Activated T-cell treated with anti-CD3 and anti-CD28 coated beads, Interleukin-2, amount 50 U/mL, for 24 hours (primary cell): ENCODE data around the gene SH3RF3.

Experiments used
- DNase-seq: peaks from one replicate; pipeline ENCODE4 v3.0.0-alpha.2; 2020
- H3K27ac Mint-ChIP-seq: 2 replicates; pipeline ENCODE4 v1.8.0; 2020; ENCODE audit warnings: mild to moderate bottlenecking, mixed read lengths
- H3K27me3 Mint-ChIP-seq: 2 replicates; pipeline ENCODE4 v1.8.0; 2020; ENCODE audit warnings: mixed read lengths
- H3K36me3 Mint-ChIP-seq: 2 replicates; pipeline ENCODE4 v1.8.0; 2020; ENCODE audit warnings: low read depth, mixed read lengths
- H3K4me1 Mint-ChIP-seq: 2 replicates; pipeline ENCODE4 v1.8.0; 2020; ENCODE audit warnings: low read depth, mixed read lengths
- H3K4me3 Mint-ChIP-seq: 2 replicates; pipeline ENCODE4 v1.8.0; 2020; ENCODE audit warnings: mild to moderate bottlenecking, moderate library complexity, mixed read lengths
- H3K9me3 Mint-ChIP-seq: 2 replicates; pipeline ENCODE4 v1.8.0; 2020; ENCODE audit warnings: mixed read lengths

SH3RF3 gene

GRCh38 chr2:109297566-109298490, 168.8 kb downstream of the SH3RF3 start:
- H3K4me3 Mint-ChIP-seq: no peak overlapping the region
- peaks cover 2% of the 10 kb centered on the region for H3K9me3 Mint-ChIP-seq
- peaks cover 1% of the 10 kb centered on the region for H3K4me1 Mint-ChIP-seq
- H3K27ac Mint-ChIP-seq: no peak overlapping the region
- no peaks in the 10 kb centered on the region for H3K27me3 Mint-ChIP-seq
- H3K36me3 Mint-ChIP-seq: no peaks in the 10 kb centered on the region
- DNase-seq: no peak

- H3K27me3 Mint-ChIP-seq: no peaks in the 10 kb centered on the region
- no peak for DNase-seq
- peaks cover 1% of the 10 kb centered on the region for H3K4me1 Mint-ChIP-seq
- no peak overlapping the region for H3K4me3 Mint-ChIP-seq
- no peaks in the 10 kb centered on the region for H3K36me3 Mint-ChIP-seq
- no peak overlapping the region for H3K27ac Mint-ChIP-seq
- peaks cover 2% of the 10 kb centered on the region for H3K9me3 Mint-ChIP-seq
These were observed 169.8 kb downstream of the SH3RF3 start for GRCh38 chr2:109298851-109299250.

- no peak overlapping the region for H3K27ac Mint-ChIP-seq
- peaks cover 1% of the 10 kb centered on the region for H3K4me1 Mint-ChIP-seq
- no peak overlapping the region for H3K4me3 Mint-ChIP-seq
These were observed 170.5 kb downstream of the SH3RF3 start for GRCh38 chr2:109299536-109299935.

GRCh38 chr2:109300582-109300981, 171.6 kb downstream of the SH3RF3 start:
- Mint-ChIP-seq H3K27me3 (no peaks in the 10 kb centered on the region), H3K9me3 (no peaks in the 10 kb centered on the region), H3K36me3 (no peaks in the 10 kb centered on the region), H3K27ac (no peak overlapping the region), H3K4me1 (peaks cover 1% of the 10 kb centered on the region), H3K4me3 (no peak overlapping the region)
- no peak for DNase-seq

More at GRCh38 chr2:109299536-109299935, 170.5 kb downstream of the SH3RF3 start:
- no peaks in the 10 kb centered on the region for H3K36me3 Mint-ChIP-seq
- no peak for DNase-seq
- peaks cover 1% of the 10 kb centered on the region for H3K9me3 Mint-ChIP-seq
- H3K27me3 Mint-ChIP-seq: no peaks in the 10 kb centered on the region

- H3K4me3 Mint-ChIP-seq: no peak overlapping the region
- H3K36me3 Mint-ChIP-seq: no peaks in the 10 kb centered on the region
- no peaks in the 10 kb centered on the region for H3K9me3 Mint-ChIP-seq
These were observed 172.7 kb downstream of the SH3RF3 start for GRCh38 chr2:109301746-109302145.

GRCh38 chr2:109302319-109302718, 173.3 kb downstream of the SH3RF3 start:
- H3K27me3 Mint-ChIP-seq: no peaks in the 10 kb centered on the region
- no peak overlapping the region for H3K27ac Mint-ChIP-seq
- peaks cover 1% of the 10 kb centered on the region for H3K4me1 Mint-ChIP-seq
- no peaks in the 10 kb centered on the region for H3K9me3 Mint-ChIP-seq
- no peaks in the 10 kb centered on the region for H3K36me3 Mint-ChIP-seq
- DNase-seq: no peak
- no peak overlapping the region for H3K4me3 Mint-ChIP-seq

More at GRCh38 chr2:109301746-109302145, 172.7 kb downstream of the SH3RF3 start:
- Mint-ChIP-seq H3K27me3 (no peaks in the 10 kb centered on the region), H3K27ac (no peak overlapping the region), H3K4me1 (peaks cover 1% of the 10 kb centered on the region)
- no peak for DNase-seq

GRCh38 chr2:109304242-109304641, 175.2 kb downstream of the SH3RF3 start:
- H3K4me1 Mint-ChIP-seq: peaks cover 1% of the 10 kb centered on the region
- no peak overlapping the region for H3K27ac Mint-ChIP-seq
- no peaks in the 10 kb centered on the region for H3K36me3 Mint-ChIP-seq
- H3K4me3 Mint-ChIP-seq: no peak overlapping the region
- no peaks in the 10 kb centered on the region for H3K9me3 Mint-ChIP-seq
- no peak for DNase-seq
- H3K27me3 Mint-ChIP-seq: no peaks in the 10 kb centered on the region

- no peak for DNase-seq
- Mint-ChIP-seq H3K27me3 (no peaks in the 10 kb centered on the region), H3K36me3 (no peaks in the 10 kb centered on the region), H3K4me3 (no peak overlapping the region), H3K4me1 (peaks cover under 1% of the 10 kb centered on the region), H3K9me3 (no peaks in the 10 kb centered on the region), H3K27ac (no peak overlapping the region)
These were observed 175.9 kb downstream of the SH3RF3 start for GRCh38 chr2:109304731-109305470.

- no peak for DNase-seq
- Mint-ChIP-seq H3K4me1 (no peaks in the 10 kb centered on the region), H3K27ac (no peak overlapping the region)
These were observed 176.6 kb downstream of the SH3RF3 start for GRCh38 chr2:109305490-109306167.

GRCh38 chr2:109306190-109306589, 177.2 kb downstream of the SH3RF3 start:
- DNase-seq: no peak
- Mint-ChIP-seq H3K27ac (no peak overlapping the region), H3K36me3 (no peaks in the 10 kb centered on the region), H3K4me3 (no peak overlapping the region), H3K27me3 (no peaks in the 10 kb centered on the region), H3K4me1 (no peaks in the 10 kb centered on the region), H3K9me3 (no peaks in the 10 kb centered on the region)

More at GRCh38 chr2:109305490-109306167, 176.6 kb downstream of the SH3RF3 start:
- Mint-ChIP-seq H3K27me3 (no peaks in the 10 kb centered on the region), H3K9me3 (no peaks in the 10 kb centered on the region), H3K4me3 (no peak overlapping the region), H3K36me3 (no peaks in the 10 kb centered on the region)

- Mint-ChIP-seq H3K9me3 (no peaks in the 10 kb centered on the region), H3K36me3 (no peaks in the 10 kb centered on the region), H3K27me3 (no peaks in the 10 kb centered on the region), H3K4me3 (no peak overlapping the region), H3K27ac (no peak overlapping the region), H3K4me1 (peaks cover 11% of the 10 kb centered on the region)
- DNase-seq: no peak
These were observed 182.8 kb downstream of the SH3RF3 start for GRCh38 chr2:109311771-109312170.

- no peaks in the 10 kb centered on the region for H3K36me3 Mint-ChIP-seq
- H3K27ac Mint-ChIP-seq: no peak overlapping the region
- DNase-seq: no peak
- no peaks in the 10 kb centered on the region for H3K9me3 Mint-ChIP-seq
- H3K27me3 Mint-ChIP-seq: no peaks in the 10 kb centered on the region
- H3K4me3 Mint-ChIP-seq: no peak overlapping the region
- H3K4me1 Mint-ChIP-seq: peaks cover 12% of the 10 kb centered on the region
These were observed 183.9 kb downstream of the SH3RF3 start for GRCh38 chr2:109312902-109313301.

GRCh38 chr2:109313343-109313742, 184.3 kb downstream of the SH3RF3 start:
- Mint-ChIP-seq H3K36me3 (no peaks in the 10 kb centered on the region), H3K27me3 (no peaks in the 10 kb centered on the region), H3K4me3 (no peak overlapping the region), H3K4me1 (peaks cover 12% of the 10 kb centered on the region), H3K9me3 (no peaks in the 10 kb centered on the region), H3K27ac (no peak overlapping the region)
- no peak for DNase-seq

GRCh38 chr2:109316091-109316490, 187.1 kb downstream of the SH3RF3 start:
- H3K27me3 Mint-ChIP-seq: no peaks in the 10 kb centered on the region
- H3K27ac Mint-ChIP-seq: no peak overlapping the region

More at GRCh38 chr2:109316091-109316490, 187.1 kb downstream of the SH3RF3 start:
- Mint-ChIP-seq H3K36me3 (no peaks in the 10 kb centered on the region), H3K4me1 (peaks cover 28% of the 10 kb centered on the region), H3K4me3 (no peak overlapping the region), H3K9me3 (no peaks in the 10 kb centered on the region)
- DNase-seq: no peak
